ENCODE data around the gene CDH15.
A peak's percentile ranks its signal among the peaks of the same experiment; 100 is the strongest.

CDH15 gene

GRCh38 chr16:89193576-89194293 lies 22.2 kb downstream of the CDH15 start:
- DNase-seq (ENCODE audit: low spot score) (peak; percentile 69), ATAC-seq (ENCODE audit: low read depth) (peak; percentile 19; the same call in 2 of the 3 replicates)
- Histone ChIP-seq H3K36me3 (ENCODE audit: low read depth) (no peaks in the 10 kb centered on the region), H3K4me3 (ENCODE audit: severe bottlenecking) (peak overlapping the region; percentile 24), H3K27ac (ENCODE audit: poor library complexity, severe bottlenecking) (no peak overlapping the region), H3K27me3 (ENCODE audit: insufficient read depth, poor library complexity, severe bottlenecking) (no peaks in the 10 kb centered on the region), H3K9me3 (ENCODE audit: severe bottlenecking) (no peaks in the 10 kb centered on the region), H3K4me1 (ENCODE audit: insufficient read depth, poor library complexity, severe bottlenecking) (no peaks in the 10 kb centered on the region)
- TF ChIP-seq CTCF (IDR thresholded peaks at IDR 0.05; ENCODE audit: poor library complexity, severe bottlenecking), result no peak

GRCh38 chr16:89194340-89195311 lies 23.1 kb downstream of the CDH15 start:
- H3K36me3 ChIP-seq (ENCODE audit: low read depth), result no peaks in the 10 kb centered on the region
- DNase-seq (ENCODE audit: low spot score) (peak; percentile 75), ATAC-seq (ENCODE audit: low read depth) (no peak)
- H3K27ac ChIP-seq (ENCODE audit: poor library complexity, severe bottlenecking), result no peak overlapping the region
- H3K4me3 ChIP-seq (ENCODE audit: severe bottlenecking), result no peak overlapping the region
- peaks cover 3% of the 10 kb centered on the region for H3K27me3 ChIP-seq (ENCODE audit: insufficient read depth, poor library complexity, severe bottlenecking)
- H3K9me3 ChIP-seq (ENCODE audit: severe bottlenecking), result no peaks in the 10 kb centered on the region
- TF ChIP-seq CTCF (IDR thresholded peaks at IDR 0.05; ENCODE audit: poor library complexity, severe bottlenecking), result no peak
- no peaks in the 10 kb centered on the region for H3K4me1 ChIP-seq (ENCODE audit: insufficient read depth, poor library complexity, severe bottlenecking)

- TF ChIP-seq CTCF (IDR thresholded peaks at IDR 0.05; ENCODE audit: poor library complexity, severe bottlenecking), result no peak
- H3K27me3 ChIP-seq (ENCODE audit: insufficient read depth, poor library complexity, severe bottlenecking), result peaks cover 13% of the 10 kb centered on the region
- H3K36me3 ChIP-seq (ENCODE audit: low read depth), result no peaks in the 10 kb centered on the region
- no peaks in the 10 kb centered on the region for H3K9me3 ChIP-seq (ENCODE audit: severe bottlenecking)
- DNase-seq (ENCODE audit: low spot score), result peak; percentile 71
- H3K4me3 ChIP-seq (ENCODE audit: severe bottlenecking), result no peak overlapping the region
- no peak overlapping the region for H3K27ac ChIP-seq (ENCODE audit: poor library complexity, severe bottlenecking)
- H3K4me1 ChIP-seq (ENCODE audit: insufficient read depth, poor library complexity, severe bottlenecking), result no peaks in the 10 kb centered on the region
- ATAC-seq (ENCODE audit: low read depth), result no peak
These were observed 24.1 kb downstream of the CDH15 start for GRCh38 chr16:89195521-89196171.

- no peak for TF ChIP-seq CTCF (IDR thresholded peaks at IDR 0.05; ENCODE audit: poor library complexity, severe bottlenecking)
- Histone ChIP-seq H3K36me3 (ENCODE audit: low read depth) (no peaks in the 10 kb centered on the region), H3K4me1 (ENCODE audit: insufficient read depth, poor library complexity, severe bottlenecking) (no peaks in the 10 kb centered on the region), H3K27me3 (ENCODE audit: insufficient read depth, poor library complexity, severe bottlenecking) (peaks cover 17% of the 10 kb centered on the region), H3K4me3 (ENCODE audit: severe bottlenecking) (no peak overlapping the region), H3K9me3 (ENCODE audit: severe bottlenecking) (no peaks in the 10 kb centered on the region), H3K27ac (ENCODE audit: poor library complexity, severe bottlenecking) (no peak overlapping the region)
- DNase-seq (ENCODE audit: low spot score) (peak; percentile 68), ATAC-seq (ENCODE audit: low read depth) (no peak)
These were observed 25.6 kb downstream of the CDH15 start for GRCh38 chr16:89197033-89197632.

Data from RWPE2 (cell line).